NCI-H526 treated with DMSO at 0.1 percent for 48 hours (cell line): ENCODE data around the gene KCNH2.
A peak's percentile ranks its signal among the peaks of the same experiment; 100 is the strongest.

Source experiments
- DNase-seq: peaks from one replicate; lab custom pipeline; 2025; lab: John Stamatoyannopoulos, UW

The KCNH2 gene

DNA sequence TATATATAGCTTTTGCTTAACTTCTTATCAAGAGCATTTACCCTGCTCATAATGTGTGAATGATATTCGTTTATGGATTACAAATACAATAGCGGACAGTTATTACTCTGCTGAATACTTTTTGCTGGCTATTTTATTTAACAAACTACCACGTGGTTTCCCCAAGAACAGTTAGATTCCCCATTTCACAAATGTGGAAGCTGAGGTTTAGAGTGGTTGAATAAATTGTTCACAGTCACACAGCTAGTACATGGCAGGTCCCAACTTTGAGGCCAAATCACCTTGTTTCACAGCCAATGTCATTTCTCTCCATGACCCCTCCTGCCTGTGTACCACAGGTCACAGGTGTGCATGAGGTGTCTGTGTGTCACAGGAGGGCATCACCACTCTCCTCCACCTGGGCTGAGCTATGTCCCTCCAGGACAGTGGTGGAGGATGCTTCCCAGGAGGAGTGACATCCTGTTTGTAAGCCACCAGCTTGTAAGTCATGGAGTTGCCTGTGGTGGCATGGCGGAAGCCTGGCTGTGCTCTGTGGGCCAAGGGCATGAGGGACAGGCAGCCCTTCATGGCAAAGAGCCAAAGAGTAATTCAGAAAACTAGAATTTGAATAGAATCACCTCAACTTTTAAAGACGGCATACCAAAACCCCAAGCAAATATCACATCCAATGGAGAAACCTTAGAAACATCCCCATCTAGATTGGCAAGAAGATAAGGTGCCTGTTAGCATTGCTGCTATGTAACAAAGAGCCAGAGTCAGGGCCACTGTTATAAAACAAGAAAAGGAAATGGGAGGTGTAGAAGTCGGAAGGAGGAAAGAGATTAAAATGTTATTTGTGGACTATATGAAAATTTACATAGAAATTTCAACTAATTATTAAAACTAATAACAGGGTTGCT, 73.9 kb downstream of the KCNH2 start:
- DNase-seq, result no peak

DNA sequence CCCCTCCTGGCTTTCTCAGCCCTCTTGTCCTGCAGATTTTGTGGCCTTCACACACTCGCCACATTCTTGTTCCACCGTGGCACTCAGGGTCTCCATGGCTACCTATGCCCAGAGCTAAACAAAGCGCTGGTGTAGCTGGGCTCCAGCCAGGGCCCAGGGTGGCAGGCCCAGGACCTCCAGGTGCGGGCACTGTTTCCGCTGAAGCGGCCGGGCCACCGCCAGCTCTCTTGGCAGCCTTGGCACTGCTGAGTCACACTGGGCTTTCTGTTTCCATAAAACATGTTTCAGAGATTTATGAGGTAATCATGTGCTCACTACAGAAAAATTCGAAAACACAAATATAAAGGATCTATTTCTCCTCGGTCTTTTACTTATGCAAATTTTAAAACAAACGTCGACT, 74.5 kb downstream of the KCNH2 start:
- no peak for DNase-seq

DNA sequence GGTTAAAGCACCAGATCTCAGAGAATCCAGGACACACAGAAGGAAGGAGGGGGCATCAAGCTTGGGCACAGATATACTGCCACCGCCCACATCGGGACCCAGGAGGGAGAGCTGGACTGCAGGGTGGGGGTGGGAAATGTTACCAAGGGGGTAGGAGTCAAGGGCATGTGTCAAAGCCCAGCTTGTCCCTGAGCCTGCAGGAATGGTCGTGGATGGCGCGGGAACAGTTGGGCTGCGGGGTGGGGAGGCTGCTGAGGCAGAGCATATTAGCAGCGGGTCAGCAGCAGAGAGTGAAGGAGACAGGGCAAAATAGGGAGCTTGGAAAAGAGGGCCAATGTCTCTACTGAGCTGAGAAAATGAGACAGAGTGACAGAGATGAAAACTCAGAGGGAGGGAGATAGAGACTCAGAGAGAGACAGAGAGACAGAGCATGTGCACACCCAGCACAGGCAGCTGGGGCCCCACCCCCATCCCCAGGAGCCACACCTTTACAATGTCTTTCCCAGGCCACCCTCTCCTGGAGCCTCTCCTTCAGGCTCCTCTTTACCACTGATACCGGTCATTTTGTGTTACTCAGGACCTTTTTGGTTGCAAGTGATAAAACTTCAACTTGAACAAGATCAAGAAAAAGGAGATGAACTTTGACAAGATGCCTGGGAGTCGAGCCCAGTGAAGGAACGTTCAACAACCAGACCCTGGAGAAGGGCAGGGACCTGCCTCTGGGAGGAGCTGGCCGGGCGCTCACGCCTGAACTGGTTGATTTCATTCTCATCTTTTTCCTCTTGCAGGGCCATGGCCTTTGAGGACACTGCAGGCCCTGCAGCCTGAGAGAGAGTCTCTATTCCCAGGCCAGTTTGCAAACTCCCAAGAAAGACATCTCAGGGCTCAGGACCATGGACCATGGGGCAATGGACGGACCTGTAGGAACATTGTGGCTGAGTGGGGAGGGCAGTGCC, 75.8 kb downstream of the KCNH2 start:
- DNase-seq, result no peak

DNA sequence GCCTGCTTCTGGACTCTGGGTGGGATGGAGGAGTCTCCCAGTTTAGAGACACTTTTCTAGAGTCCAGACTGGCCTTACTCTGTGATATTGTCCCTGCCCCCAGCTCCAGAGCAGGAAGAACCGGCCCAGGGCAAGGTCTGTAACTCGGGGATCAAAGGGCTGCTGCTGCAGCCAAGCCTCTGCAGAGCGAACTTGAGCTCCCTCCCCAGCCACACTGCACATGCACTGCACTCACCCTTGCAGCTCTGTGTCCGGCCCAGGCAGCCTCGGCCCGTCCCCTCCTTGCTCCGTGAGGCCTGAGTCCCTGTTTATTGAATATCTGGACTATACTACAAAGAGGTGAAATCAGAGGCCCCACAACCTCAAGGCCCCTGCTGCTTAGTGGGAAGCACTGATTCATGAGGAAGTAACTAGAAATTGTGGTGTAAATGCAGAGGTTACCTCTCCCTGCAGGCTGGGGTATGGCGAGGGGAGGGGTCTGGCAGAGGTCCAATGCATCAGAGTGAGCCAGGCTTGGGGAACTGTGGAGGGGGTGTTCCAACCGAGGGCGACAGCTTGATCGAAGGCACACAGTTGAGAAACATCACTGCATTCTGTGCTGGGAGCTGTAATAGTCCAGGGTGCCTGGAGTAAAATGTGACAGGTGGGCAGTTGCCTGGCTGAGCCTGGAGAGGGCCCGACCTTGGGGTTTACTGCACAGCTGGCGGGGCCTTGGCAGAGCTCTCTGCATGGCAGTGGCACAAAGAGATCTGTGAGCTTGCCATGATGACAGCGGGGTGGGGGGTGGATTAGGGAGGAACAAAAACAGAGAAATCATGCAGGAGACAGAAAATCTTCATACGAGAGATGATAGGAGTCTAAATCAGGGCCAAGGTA, 76.7 kb downstream of the KCNH2 start:
- DNase-seq, result no peak

DNA sequence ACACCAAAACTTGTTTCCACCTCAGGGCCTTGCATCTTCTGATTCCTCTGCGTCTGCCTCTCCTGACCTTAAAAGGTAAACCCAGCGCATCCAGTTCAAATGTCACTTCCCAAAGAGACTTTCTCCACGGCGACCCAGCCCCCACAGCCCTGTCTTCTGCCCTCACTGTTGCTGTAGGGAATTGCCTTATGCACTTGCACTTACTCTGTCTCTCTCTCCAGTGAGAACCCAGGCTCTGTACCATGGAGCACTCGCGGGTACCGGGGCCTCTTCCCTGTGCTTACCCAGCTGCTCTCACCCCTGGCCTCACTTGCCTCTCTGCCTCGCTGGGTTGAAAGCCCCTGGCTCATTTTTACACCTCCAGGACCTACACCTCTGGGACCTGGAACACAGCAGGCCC, 77.4 kb downstream of the KCNH2 start:
- DNase-seq, result no peak

DNA sequence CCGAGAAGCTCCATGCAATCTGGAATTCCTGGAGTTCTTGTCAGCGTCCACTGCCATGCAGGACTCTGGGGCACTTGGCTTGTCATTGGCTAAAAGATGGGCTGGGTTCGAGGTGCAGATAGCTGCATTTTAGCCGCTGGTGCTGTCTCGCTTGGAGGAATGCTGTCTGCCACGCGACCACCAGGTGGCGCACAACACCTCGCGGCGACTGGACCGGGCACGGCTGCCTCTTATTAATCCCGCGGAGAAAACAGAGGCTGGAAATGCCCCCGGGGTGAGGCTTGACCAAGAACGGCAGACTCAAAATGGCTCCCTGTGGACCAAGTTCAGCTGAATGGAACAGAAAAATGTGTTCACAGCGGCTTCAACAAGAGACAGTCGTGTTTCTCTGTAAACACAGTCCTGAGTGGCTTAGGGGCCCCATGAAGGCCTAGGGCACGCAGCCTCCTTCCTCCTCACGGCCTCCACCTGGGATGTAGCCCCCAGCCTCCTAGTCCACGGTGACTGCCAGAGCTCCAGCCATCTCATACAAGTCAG, 79.6 kb downstream of the KCNH2 start:
- DNase-seq, result peak; percentile 52

DNA sequence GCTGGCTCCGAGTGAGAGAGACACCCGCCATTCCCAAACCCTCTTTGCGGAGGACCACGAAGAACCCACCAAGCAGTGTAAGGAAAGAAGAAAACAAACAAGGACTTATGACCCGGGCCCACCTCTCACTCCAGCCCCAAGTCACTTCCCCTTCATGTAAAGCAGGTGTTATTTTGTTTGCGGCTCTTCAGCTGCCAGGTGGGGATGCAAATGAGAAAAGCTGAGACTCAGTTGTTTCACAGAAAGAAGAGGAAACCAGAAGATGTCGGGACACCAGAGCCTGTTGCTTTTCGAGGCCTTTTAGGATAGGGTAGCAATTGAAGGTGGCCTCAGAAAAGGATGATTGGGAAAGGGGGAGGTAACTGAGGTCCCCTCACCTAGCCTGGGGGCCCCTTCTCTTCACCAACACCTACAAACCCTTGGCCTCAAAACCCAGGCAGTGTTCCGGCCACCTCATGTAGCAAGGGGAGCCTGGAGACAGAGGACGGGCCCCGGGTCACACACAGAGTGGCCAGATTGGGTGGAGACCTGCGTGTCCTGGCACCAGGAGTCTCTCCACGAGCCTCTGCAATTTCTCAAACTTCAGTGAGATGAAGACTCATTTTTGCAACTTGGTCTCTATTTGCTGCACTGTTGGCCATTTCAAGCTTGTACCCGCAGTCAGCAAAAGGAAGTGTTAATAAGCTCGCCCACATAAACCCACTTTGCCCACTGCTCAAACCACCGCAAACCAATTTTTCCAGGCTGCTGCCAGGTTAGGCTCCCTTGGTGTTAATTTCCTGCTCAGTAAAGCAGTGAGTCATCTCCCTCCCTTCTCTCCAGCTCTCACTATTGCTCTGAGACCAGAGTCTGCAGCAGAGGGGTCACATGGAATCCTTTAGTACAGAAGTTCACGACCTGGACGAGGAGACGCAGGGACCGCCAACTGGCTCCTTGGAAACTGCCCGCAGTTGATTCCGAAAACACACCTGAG, 80.3 kb downstream of the KCNH2 start:
- peak; percentile 94 for DNase-seq

DNA sequence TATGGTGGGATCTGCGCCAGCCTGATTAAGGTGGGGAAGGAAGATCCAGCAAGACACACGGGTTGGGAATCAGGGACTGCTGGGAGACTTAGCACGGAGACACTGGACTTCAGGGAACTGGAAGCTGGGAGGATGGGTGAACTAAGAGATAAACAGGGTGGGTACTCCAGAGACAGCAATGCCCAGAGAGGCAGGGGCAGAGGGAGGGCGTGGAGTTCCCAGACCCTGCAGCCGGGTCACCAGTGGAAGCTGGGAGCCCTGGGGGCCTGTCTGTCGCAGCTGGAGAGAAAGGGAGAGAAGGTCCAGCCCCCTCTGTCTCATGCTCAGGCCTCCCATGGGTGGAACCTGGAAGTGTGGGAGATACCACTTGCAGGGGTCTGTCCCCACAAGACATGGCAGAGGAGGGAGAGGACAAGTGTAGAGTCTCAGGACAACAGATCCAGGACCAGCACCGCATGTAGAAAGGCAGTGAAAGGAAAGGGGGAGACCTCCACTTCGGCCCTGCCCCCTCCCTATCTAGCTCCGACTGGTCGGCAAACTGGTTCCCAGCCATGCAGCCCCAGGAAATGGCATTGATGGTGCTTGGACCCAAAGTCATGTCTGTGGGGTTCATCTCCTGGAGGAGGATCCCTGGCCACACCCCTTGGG, 81.4 kb downstream of the KCNH2 start:
- no peak for DNase-seq

DNA sequence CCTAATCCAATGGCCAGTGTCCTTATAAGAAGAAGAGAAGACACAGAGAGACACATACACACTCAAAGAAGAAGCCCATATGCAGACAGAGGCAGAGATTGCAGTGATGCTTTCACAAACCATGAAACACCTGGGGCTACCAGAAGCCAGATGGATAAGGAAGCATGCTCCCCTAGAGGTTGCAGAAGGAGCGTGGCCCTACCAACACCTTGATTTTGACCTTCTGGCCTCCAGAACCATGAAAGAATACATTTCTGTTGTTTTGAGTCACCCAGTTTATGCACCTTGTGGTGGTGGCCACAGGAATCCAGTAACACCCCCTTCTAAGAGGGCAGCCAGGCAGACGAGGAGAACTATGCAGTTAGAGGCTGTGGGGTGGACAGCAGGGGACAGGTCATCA, 82.3 kb downstream of the KCNH2 start:
- DNase-seq, result no peak
